CD4-positive, alpha-beta T cell (primary cell): ENCODE data around the gene ASL. TPM values are rescaled to one million over a fixed set of nuclear protein-coding genes. Genes with fewer than 3 reads are reported as not detected.
"Not testable (repeated sequence)": the region's sequence is repeated elsewhere in the genome, so short reads cannot be mapped to it uniquely, and the experiment has no call there.

ENCODE experiments used
- ATAC-seq: fragments of 200-7000 bp; cut with Tn5 transposase; one replicate; pipeline ENCODE4 v1.10.0; 2022; ENCODE audit warnings: mild to moderate bottlenecking; ENCODE audit not compliant: poor library complexity
- CTCF ChIA-PET: fragments of 350-600 bp; sonication (Branson Sonifier 250); formaldehyde crosslinking; loops from one replicate; lab custom pipeline; 2021; ENCODE audit warnings: antibody characterized with exemption, inconsistent platforms; lab: Charles Lee
- POLR2A ChIA-PET: fragments of 350-600 bp; sonication (Branson Sonifier 250); formaldehyde crosslinking; loops from one replicate; lab custom pipeline; 2021; ENCODE audit warnings: antibody characterized with exemption, inconsistent platforms; lab: Charles Lee
- DNase-seq, 14 experiments: peaks; one replicate each; pipeline ENCODE4 v3.0.0-alpha.2; 2013 to 2020; ENCODE audit warnings: mixed read lengths in 2 of 14
- H3K27ac ChIP-seq, 2 donors: one replicate each; pipeline versions ENCODE4 v1.5.1 to v1.7.0; 2013; ENCODE audit warnings: low read length in 2 of 2, low read depth in 1 of 2, mild to moderate bottlenecking in 1 of 2
- H3K27me3 ChIP-seq, 2 experiments: 1 replicate in 1 of 2; 2 replicates in 1 of 2; pipeline versions ENCODE4 v1.6.1 to v1.7.0; 2013; ENCODE audit warnings: low read length in 2 of 2, control low read depth in 1 of 2, mild to moderate bottlenecking in 1 of 2, moderate library complexity in 1 of 2; ENCODE audit not compliant: insufficient read depth in 2 of 2, control insufficient read depth in 1 of 2
- H3K36me3 ChIP-seq: one replicate; pipeline ENCODE4 v1.6.1; 2013; ENCODE audit warnings: low read length, control low read depth; ENCODE audit not compliant: insufficient read depth
- H3K4me1 ChIP-seq: one replicate; pipeline ENCODE4 v1.6.1; 2013; ENCODE audit warnings: low read length, control low read depth; ENCODE audit not compliant: insufficient read depth
- H3K4me3 ChIP-seq: one replicate; pipeline ENCODE4 v1.5.1; 2013; ENCODE audit warnings: mild to moderate bottlenecking, low read length, moderate library complexity
- H3K9me3 ChIP-seq, 2 experiments: 1 replicate in 1 of 2; 2 replicates in 1 of 2; pipeline versions ENCODE4 v1.6.1 to v1.7.0; 2013; ENCODE audit warnings: low read length in 2 of 2, mild to moderate bottlenecking in 2 of 2, control low read depth in 1 of 2, moderate library complexity in 1 of 2; ENCODE audit not compliant: control insufficient read depth in 1 of 2, insufficient read depth in 1 of 2
- H3K27ac Mint-ChIP-seq: one replicate; pipeline ENCODE4 v1.8.0; 2020; ENCODE audit warnings: mixed read lengths
- H3K27me3 Mint-ChIP-seq: one replicate; pipeline ENCODE4 v1.8.0; 2021; ENCODE audit warnings: mixed read lengths
- H3K36me3 Mint-ChIP-seq: one replicate; pipeline ENCODE4 v1.8.0; 2021; ENCODE audit warnings: low read depth, mixed read lengths
- H3K4me1 Mint-ChIP-seq: one replicate; pipeline ENCODE4 v1.8.0; 2021; ENCODE audit warnings: low read depth, mixed read lengths
- H3K4me3 Mint-ChIP-seq: one replicate; pipeline ENCODE4 v1.8.0; 2020; ENCODE audit warnings: mild to moderate bottlenecking, mixed read lengths
- H3K9me3 Mint-ChIP-seq: one replicate; pipeline ENCODE4 v1.8.0; 2020; ENCODE audit warnings: mixed read lengths
- CTCF ChIP-seq: fragments of 200-600 bp; IDR thresholded peaks from one replicate; pipeline ENCODE4 v1.8.0; 2022; ENCODE audit warnings: antibody characterized with exemption, mild to moderate bottlenecking
- intact Hi-C, 2 experiments: fragments of 100-400 bp; cut with DNase I in 1 of 2; cut with micrococcal nuclease in 1 of 2; formaldehyde crosslinking; loops; one replicate each; pipeline versions ENCODE4 v1.15.1 to v1.9.0; 2023 to 2025; cut with DNase I, micrococcal nuclease
- total RNA-seq, 174 experiments: library from RNA in 2 of 174; stranded (reverse) in 2 of 174; gene quantifications; one replicate each; pipeline ENCODE4 v1.2.3 and lab custom pipeline; 2021 to 2026

The ASL gene
- total RNA-seq, 2 experiments from 2014 or later = 11.2 to 12.3 TPM

GRCh38 chr7:66114743-66115649, 39.4 kb downstream of the ASL start, which contains the start of gene CRCP:
Gene CRCP, plus strand, starts transcription at chr7:66114847. Its CDS starts 116 bp downstream, at chr7:66114963.
- Histone ChIP-seq H3K9me3 (no peaks in the 10 kb centered on the region), H3K27ac (peak within 1 kb of the TSS; percentile 86 to 95), H3K4me1 (peaks cover 47% of the 10 kb centered on the region), H3K27me3 (no peaks in the 10 kb centered on the region), H3K36me3 (peaks cover 12% of the 10 kb centered on the region), H3K4me3 (peak within 1 kb of the TSS; percentile 93)
- intact Hi-C loops = loop anchor here (1.0 to 10.0 kb wide), 10 partner anchors 38 to 1190 kb away; partner anchors contain the start of genes ASL (in 2 of the 2), GUSB (in 2 of the 2), TPST1 (in 2 of the 2) and VKORC1L1 (in 1 of the 2)
- Mint-ChIP-seq H3K36me3 (peaks cover 21% of the 10 kb centered on the region), H3K9me3 (no peaks in the 10 kb centered on the region), H3K4me3 (peak within 1 kb of the TSS; percentile 96), H3K27ac (peak within 1 kb of the TSS; percentile 88), H3K27me3 (no peaks in the 10 kb centered on the region), H3K4me1 (peaks cover 50% of the 10 kb centered on the region)
- TF ChIP-seq CTCF = peak; percentile 19
- DNase-seq (peak; percentile 62 to 92 (median 80)), ATAC-seq (peak; percentile 92)
- CTCF ChIA-PET = interaction anchor here (1.2 kb wide), 1 partner anchor 364 kb away, joined by 4 read pairs; no protein-coding TSS in a partner anchor
- POLR2A ChIA-PET = interaction anchor here (0.6 to 2.0 kb wide), 16 partner anchors 8 to 1108 kb away, joined by 3 to 20 read pairs (median 6); partner anchors contain the start of genes ASL, RABGEF1, SBDS and TMEM248

- peak overlapping the region; percentile 75 for H3K4me3 Mint-ChIP-seq
- peaks cover 21% of the 10 kb centered on the region for H3K36me3 Mint-ChIP-seq
- POLR2A ChIA-PET, H3K27me3 ChIP-seq, H3K4me3 ChIP-seq, H3K9me3 Mint-ChIP-seq, ATAC-seq, H3K27me3 Mint-ChIP-seq, DNase-seq, H3K9me3 ChIP-seq, CTCF ChIA-PET, H3K27ac ChIP-seq: not testable (repeated sequence)
- H3K27ac Mint-ChIP-seq = peak overlapping the region; percentile 88
- Histone ChIP-seq H3K36me3 (peaks cover 19% of the 10 kb centered on the region), H3K4me1 (peaks cover 47% of the 10 kb centered on the region)
- intact Hi-C loops = loop anchor here (5.0 to 10.0 kb wide), 7 partner anchors 88 to 1188 kb away; partner anchors contain the start of genes TPST1 (in 2 of the 2), GUSB (in 1 of the 2) and VKORC1L1 (in 1 of the 2)
- H3K4me1 Mint-ChIP-seq = peaks cover 59% of the 10 kb centered on the region
Measured at GRCh38 chr7:66116680-66117420, 41.2 kb downstream of the ASL start.

GRCh38 chr7:66118603-66119002, 43.0 kb downstream of the ASL start:
- no peaks in the 10 kb centered on the region for H3K9me3 ChIP-seq
- ATAC-seq (no peak), DNase-seq (no peak)
- H3K4me3 ChIP-seq = no peak overlapping the region
- Mint-ChIP-seq H3K4me3 (peak overlapping the region; percentile 52), H3K4me1 (peaks cover 66% of the 10 kb centered on the region), H3K27ac (peak overlapping the region; percentile 54), H3K36me3 (peaks cover 21% of the 10 kb centered on the region), H3K27me3 (no peaks in the 10 kb centered on the region), H3K9me3 (no peaks in the 10 kb centered on the region)
- intact Hi-C loops = loop anchor here (5.0 to 10.0 kb wide), 7 partner anchors 86 to 1186 kb away; partner anchors contain the start of genes TPST1 (in 2 of the 2), GUSB (in 1 of the 2) and VKORC1L1 (in 1 of the 2)
- H3K4me1 ChIP-seq = peaks cover 47% of the 10 kb centered on the region
- H3K27ac ChIP-seq = no peak overlapping the region
- ChIA-PET CTCF (no interaction called here), POLR2A (no interaction called here)
- no peak for TF ChIP-seq CTCF
- H3K27me3 ChIP-seq = no peaks in the 10 kb centered on the region
- H3K36me3 ChIP-seq = peaks cover 19% of the 10 kb centered on the region
